Psoas muscle (tissue), 8 donors: ENCODE data around the gene PLXNB3. TPM values are rescaled to one million over a fixed set of nuclear protein-coding genes. Genes with fewer than 3 reads are reported as not detected.
A peak's percentile ranks its signal among the peaks of the same experiment; 100 is the strongest.
"Not testable (repeated sequence)": the region's sequence is repeated elsewhere in the genome, so short reads cannot be mapped to it uniquely, and the experiment has no call there.

ENCODE experiments used
- ATAC-seq, 4 donors: fragments of 200-7000 bp; cut with Tn5 transposase; one replicate each; pipeline ENCODE4 v1.9.1; 2020; ENCODE audit warnings: moderate library complexity in 3 of 4, mild to moderate bottlenecking in 2 of 4
- DNase-seq, 2 donors: peaks; one replicate each; pipeline ENCODE4 v3.0.0-alpha.2; 2020
- H3K27ac ChIP-seq: fragments of 200-600 bp; one replicate; pipeline ENCODE4 v1.8.0; 2022
- H3K27me3 ChIP-seq, 3 donors: fragments of 200-600 bp in 1 of 3; one replicate each; pipeline versions ENCODE4 v1.6.1 to v1.8.0; 2013 to 2022; ENCODE audit warnings: low read length in 2 of 3, mild to moderate bottlenecking in 2 of 3, moderate library complexity in 1 of 3; ENCODE audit not compliant: insufficient read depth in 3 of 3
- H3K36me3 ChIP-seq, 2 donors: fragments of 200-600 bp in 1 of 2; one replicate each; pipeline versions ENCODE4 v1.6.1 to v1.8.0; 2013 to 2022; ENCODE audit warnings: low read depth in 1 of 2, mild to moderate bottlenecking in 1 of 2, moderate library complexity in 1 of 2; ENCODE audit not compliant: insufficient read depth in 1 of 2
- H3K4me1 ChIP-seq: fragments of 200-600 bp; one replicate; pipeline ENCODE4 v1.8.0; 2022
- H3K4me3 ChIP-seq: fragments of 200-600 bp; one replicate; pipeline ENCODE4 v1.8.0; 2022; ENCODE audit warnings: mild to moderate bottlenecking
- H3K9me3 ChIP-seq: fragments of 200-600 bp; one replicate; pipeline ENCODE4 v1.8.0; 2022
- WGBS, 3 donors: extraction: QIAGEN DNeasy Blood & Tissue Kit; methylation state at CpG; one replicate each; pipeline versions ENCODE4 v1.1.6 to v1.1.7; 2013; 5-methylcytosine and 5-hydroxymethylcytosine counted together
- intact Hi-C, 2 donors: fragments of 100-400 bp; cut with DNase I; formaldehyde crosslinking; loops; one replicate each; pipeline versions ENCODE4 v1.11.0 to v1.14.2; 2022
- polyA plus RNA-seq, 3 donors: library from polyadenylated mRNA; stranded (reverse); fragments of 200-250 nt; gene quantifications; one replicate each; pipeline ENCODE4 v1.2.3, GENCODE V29; 2013
- total RNA-seq, 4 donors: library from RNA; stranded (reverse); fragmentation: NEBNext Ultra II Directional in 2 of 4; extraction: Animal tissue kit (Norgen Biotek cat#: 25700) in 2 of 4; gene quantifications; one replicate each; pipeline versions ENCODE4 v1.2.1 to v1.2.4, GENCODE V29; 2021 to 2023
- TF ChIP-seq, protein P1 (sequence below): fragments of 200-600 bp; IDR thresholded peaks from one replicate; pipeline ENCODE4 v1.8.0; 2022; ENCODE audit warnings: antibody characterized with exemption
- donor health status: healthy with polysubstance abuse.
- donor health status: DM: no; HTN: no; CAD: no; lungs with moderate emphysema.
- donor health status: Bipolar disorder and iron deficiency.
- donor health status: healthy.
- donor health status: DM: yes; HTN: yes; CAD: no.
- donor health status: DM: no; HTN: no; CAD: no.
- donor health status: DM: no; HTN: no; CAD: no.
- donor health status: DM: yes; HTN: yes; CAD: no.

Gene PLXNB3
- total and polyA plus RNA-seq, 7 donors, result 0.13 to 1.5 (median 0.35) TPM

DNA sequence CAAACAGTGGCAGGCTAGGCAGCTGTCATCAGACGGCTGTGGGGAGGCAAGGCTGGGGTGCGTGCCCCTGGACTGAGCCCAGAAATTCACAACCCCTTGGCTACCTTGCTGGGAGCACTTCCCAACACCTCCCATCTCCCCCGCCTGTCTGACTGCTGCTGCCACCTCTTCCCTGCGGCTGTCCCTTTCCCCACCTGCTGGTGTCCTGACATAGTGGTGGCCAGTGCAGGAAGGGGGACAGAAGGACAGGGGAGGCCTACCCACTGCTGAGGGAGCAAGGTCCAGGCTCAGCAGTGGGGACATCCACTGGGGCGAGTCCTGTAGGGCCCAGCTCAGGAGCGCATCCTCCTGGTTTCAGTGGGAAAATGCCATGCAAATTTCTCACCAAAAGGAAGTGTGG is 36.0 kb upstream of the PLXNB3 start:
- WGBS, 3 donors, result 48 to 73% (median 51%) methylated on average over 6 of the region's 6 CpGs
- Histone ChIP-seq H3K9me3 (no peaks in the 10 kb centered on the region), H3K4me1 (peaks cover 30% of the 10 kb centered on the region), H3K36me3 (peaks cover 0 to 14% of the 10 kb centered on the region in 2 donors), H3K27me3 (peaks cover 0 to 4% (median 0%) of the 10 kb centered on the region in 3 donors), H3K4me3 (peak overlapping the region; percentile 64), H3K27ac (peak overlapping the region; percentile 85)
- TF ChIP-seq, protein P1, sequence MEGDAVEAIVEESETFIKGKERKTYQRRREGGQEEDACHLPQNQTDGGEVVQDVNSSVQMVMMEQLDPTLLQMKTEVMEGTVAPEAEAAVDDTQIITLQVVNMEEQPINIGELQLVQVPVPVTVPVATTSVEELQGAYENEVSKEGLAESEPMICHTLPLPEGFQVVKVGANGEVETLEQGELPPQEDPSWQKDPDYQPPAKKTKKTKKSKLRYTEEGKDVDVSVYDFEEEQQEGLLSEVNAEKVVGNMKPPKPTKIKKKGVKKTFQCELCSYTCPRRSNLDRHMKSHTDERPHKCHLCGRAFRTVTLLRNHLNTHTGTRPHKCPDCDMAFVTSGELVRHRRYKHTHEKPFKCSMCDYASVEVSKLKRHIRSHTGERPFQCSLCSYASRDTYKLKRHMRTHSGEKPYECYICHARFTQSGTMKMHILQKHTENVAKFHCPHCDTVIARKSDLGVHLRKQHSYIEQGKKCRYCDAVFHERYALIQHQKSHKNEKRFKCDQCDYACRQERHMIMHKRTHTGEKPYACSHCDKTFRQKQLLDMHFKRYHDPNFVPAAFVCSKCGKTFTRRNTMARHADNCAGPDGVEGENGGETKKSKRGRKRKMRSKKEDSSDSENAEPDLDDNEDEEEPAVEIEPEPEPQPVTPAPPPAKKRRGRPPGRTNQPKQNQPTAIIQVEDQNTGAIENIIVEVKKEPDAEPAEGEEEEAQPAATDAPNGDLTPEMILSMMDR, result no peak
- DNase-seq (no peak), ATAC-seq (no peak)
- intact Hi-C loops, result no loop called here

DNA sequence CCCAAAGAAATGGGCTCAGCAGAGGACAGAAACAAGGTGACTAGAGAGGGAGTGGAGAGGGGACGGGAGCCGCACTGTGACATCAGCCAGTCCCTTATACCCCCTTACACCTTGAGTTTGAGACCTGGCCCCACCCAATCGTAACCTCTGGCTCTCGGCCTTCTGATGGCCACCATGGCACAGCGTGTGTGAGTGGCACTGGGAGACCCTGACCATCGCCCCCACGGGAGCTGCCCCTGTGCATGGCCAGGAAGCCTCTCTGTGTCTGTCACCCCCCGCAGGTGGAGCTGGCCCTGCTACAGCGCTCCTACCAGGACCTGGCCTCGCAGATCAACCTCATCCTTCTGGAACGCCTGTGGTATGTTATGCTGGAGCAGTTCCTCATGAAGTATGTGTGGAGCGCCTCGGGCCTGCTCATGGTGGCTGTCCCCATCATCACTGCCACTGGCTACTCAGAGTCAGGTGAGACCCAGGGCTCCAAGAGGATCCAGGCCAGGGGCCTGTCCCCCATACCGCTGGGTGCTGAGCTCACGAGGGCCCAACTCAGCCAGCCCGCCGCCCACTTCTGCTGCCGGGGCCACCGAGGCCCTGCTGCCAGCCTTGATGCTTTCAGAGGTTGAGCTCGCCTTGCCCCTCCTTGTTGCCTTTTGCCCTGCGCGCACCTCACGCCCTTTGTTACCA is 35.0 kb upstream of the PLXNB3 start:
- H3K27me3 ChIP-seq, result peaks cover 0 to 4% (median 0%) of the 10 kb centered on the region in 3 donors
- no peak for ATAC-seq
- H3K4me1 ChIP-seq, result peaks cover 29% of the 10 kb centered on the region
- 91 to 93% (median 91%) methylated on average over 11 to 23 of the region's 23 CpGs for WGBS, 3 donors
- TF ChIP-seq, protein P1, result no peak
- H3K9me3 ChIP-seq, result no peaks in the 10 kb centered on the region
- H3K4me3 ChIP-seq, result no peak overlapping the region
- peaks cover 0 to 14% of the 10 kb centered on the region in 2 donors for H3K36me3 ChIP-seq
- H3K27ac ChIP-seq, result no peak overlapping the region
- no peak for DNase-seq
- intact Hi-C loops, result no loop called here

DNA sequence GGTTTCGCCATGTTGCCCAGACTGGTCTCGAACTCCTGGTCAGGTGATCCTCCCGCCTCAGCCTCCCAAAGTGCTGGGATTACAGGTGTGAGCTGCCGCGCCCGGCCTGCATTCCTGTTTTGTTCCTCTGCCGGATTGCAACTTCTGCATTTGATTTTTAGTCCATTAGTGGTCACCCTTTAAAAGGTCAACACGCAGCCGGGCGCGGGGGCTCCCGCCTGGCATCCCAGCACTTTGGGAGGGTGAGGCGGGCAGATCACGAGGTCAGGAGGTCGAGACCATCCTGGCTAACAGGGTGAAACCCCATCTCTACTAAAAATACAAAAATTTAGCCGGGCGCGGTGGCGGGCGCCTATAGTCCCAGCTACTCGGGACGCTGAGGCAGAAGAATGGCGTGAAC is 33.9 kb upstream of the PLXNB3 start:
- H3K9me3 ChIP-seq, ATAC-seq, intact Hi-C loops, H3K27ac ChIP-seq, DNase-seq, H3K4me3 ChIP-seq, H3K27me3 ChIP-seq: not testable (repeated sequence)
- Histone ChIP-seq H3K4me1 (peaks cover 29% of the 10 kb centered on the region), H3K36me3 (peaks cover 0 to 14% of the 10 kb centered on the region in 2 donors)
- 93 to 97% (median 96%) methylated on average over 18 to 23 of the region's 23 CpGs for WGBS, 3 donors

DNA sequence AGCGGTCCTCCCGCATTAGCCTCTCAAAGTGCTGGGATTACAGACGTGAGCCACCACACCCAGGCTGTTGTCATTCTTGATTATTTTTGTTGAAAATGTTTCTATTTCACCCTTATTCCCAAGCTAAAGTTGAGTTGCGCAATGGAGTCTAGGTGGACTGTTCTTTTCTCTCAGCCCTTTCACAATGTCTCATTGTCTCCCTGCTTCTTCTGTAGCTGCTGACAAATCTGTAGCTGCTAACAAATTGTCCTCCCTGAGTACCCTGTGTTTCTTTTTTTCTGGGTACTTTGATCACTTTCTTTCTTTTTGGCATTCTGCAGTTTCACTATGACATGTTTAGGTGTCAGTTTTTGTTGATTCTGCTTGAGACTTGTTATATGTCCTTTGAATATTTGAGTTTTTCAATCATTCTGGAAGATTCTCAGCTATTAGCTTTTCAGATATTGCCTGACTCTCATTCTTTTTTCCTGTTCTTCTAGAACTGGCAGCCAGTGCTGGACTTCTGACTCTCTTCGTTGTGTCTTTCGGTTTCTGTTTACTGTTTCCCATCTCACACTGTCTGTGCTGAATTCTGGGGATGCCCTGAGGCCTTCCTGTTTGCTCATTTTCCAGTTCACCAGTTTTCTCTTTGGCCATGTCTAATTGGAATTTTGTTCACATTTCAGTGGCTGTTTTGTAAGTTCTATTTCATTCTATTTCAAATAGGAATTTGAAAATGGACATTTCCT is 32.8 kb upstream of the PLXNB3 start:
- H3K9me3 ChIP-seq, result no peaks in the 10 kb centered on the region
- intact Hi-C loops, result no loop called here
- peaks cover 20% of the 10 kb centered on the region for H3K4me1 ChIP-seq
- no peak overlapping the region for H3K4me3 ChIP-seq
- TF ChIP-seq, protein P1, result no peak
- ATAC-seq (no peak), DNase-seq (no peak)
- WGBS, 3 donors, result 79 to 94% (median 90%) methylated on average over 6 of the region's 6 CpGs
- no peaks in the 10 kb centered on the region for H3K27me3 ChIP-seq
- no peak overlapping the region for H3K27ac ChIP-seq
- H3K36me3 ChIP-seq, result peaks cover 0 to 18% of the 10 kb centered on the region in 2 donors

DNA sequence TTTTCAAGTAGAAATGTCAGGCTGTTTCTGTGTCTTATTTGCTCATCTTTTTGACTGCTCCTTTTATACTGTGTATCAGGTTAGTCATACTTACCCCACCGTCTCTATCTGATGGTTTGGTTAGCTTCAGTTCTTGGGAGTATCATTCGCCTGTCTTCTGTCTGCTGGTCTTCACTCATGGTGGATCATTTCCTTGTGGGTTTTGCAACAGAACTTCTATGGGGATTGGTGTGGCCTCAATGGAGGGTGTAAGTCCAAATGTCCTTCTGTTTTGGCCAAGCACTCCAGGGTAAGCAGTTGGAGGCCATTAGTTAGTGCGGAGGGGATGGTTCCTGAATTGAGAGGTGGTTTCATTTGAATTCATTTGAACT is 32.2 kb upstream of the PLXNB3 start:
- intact Hi-C loops, result no loop called here
- Histone ChIP-seq H3K36me3 (peaks cover 0 to 24% of the 10 kb centered on the region in 2 donors), H3K4me3 (no peak overlapping the region), H3K4me1 (peaks cover 20% of the 10 kb centered on the region), H3K27ac (no peak overlapping the region), H3K27me3 (no peaks in the 10 kb centered on the region), H3K9me3 (no peaks in the 10 kb centered on the region)
- TF ChIP-seq, protein P1, result no peak
- WGBS, 3 donors, result 65 to 97% (median 86%) methylated on average over 3 of the region's 3 CpGs
- no peak for ATAC-seq
- DNase-seq, result no peak
